Endothelial cell of umbilical vein (primary cell): ENCODE measurements around the gene POLR2H.

Experiments used
- EZH2 ChIP-seq: IDR thresholded peaks from 2 replicates; pipeline ENCODE4 v1.6.1; 2012; ENCODE audit warnings: borderline replicate concordance, low read depth, mild to moderate bottlenecking, moderate library complexity, low read length, inconsistent platforms; ENCODE audit not compliant: severe bottlenecking
- FOS ChIP-seq: IDR thresholded peaks from 2 replicates; pipeline ENCODE4 v1.6.1; 2011; ENCODE audit warnings: mild to moderate bottlenecking, low read length, moderate library complexity, borderline replicate concordance; ENCODE audit not compliant: insufficient read depth
- JUN ChIP-seq: IDR thresholded peaks from 2 replicates; pipeline ENCODE4 v1.6.1; 2011; ENCODE audit warnings: borderline replicate concordance, low read depth; ENCODE audit not compliant: insufficient read length, insufficient read depth
- MYC ChIP-seq: IDR thresholded peaks from one replicate; pipeline ENCODE4 v1.6.1; 2011; ENCODE audit warnings: mild to moderate bottlenecking, low read depth, low read length
- POLR2A ChIP-seq: IDR thresholded peaks from 2 replicates; pipeline ENCODE4 v1.6.1; 2012; ENCODE audit warnings: low read depth, mild to moderate bottlenecking, control low read depth, low read length
- POLR2AphosphoS5 ChIP-seq: IDR thresholded peaks from 2 replicates; pipeline ENCODE4 v1.6.1; 2012; ENCODE audit warnings: low read depth, mild to moderate bottlenecking, control low read depth, low read length, moderate library complexity; ENCODE audit not compliant: insufficient read depth
- TF ChIP-seq, protein P1 (sequence below), 2 donors: IDR thresholded peaks; 1 replicate in 1 of 2; 2 replicates in 1 of 2; pipeline ENCODE4 v1.5.1; 2011; ENCODE audit warnings: low read length in 2 of 2, mild to moderate bottlenecking in 2 of 2, moderate library complexity in 2 of 2, control low read depth in 1 of 2, inconsistent platforms in 1 of 2, low read depth in 1 of 2; ENCODE audit not compliant: insufficient read depth in 1 of 2; ENCODE audit errors: extremely low read depth in 1 of 2
- TF ChIP-seq, protein P2 (sequence below): IDR thresholded peaks from 2 replicates; pipeline ENCODE4 v1.6.1; 2011; ENCODE audit not compliant: insufficient read depth, insufficient read length

DNA sequence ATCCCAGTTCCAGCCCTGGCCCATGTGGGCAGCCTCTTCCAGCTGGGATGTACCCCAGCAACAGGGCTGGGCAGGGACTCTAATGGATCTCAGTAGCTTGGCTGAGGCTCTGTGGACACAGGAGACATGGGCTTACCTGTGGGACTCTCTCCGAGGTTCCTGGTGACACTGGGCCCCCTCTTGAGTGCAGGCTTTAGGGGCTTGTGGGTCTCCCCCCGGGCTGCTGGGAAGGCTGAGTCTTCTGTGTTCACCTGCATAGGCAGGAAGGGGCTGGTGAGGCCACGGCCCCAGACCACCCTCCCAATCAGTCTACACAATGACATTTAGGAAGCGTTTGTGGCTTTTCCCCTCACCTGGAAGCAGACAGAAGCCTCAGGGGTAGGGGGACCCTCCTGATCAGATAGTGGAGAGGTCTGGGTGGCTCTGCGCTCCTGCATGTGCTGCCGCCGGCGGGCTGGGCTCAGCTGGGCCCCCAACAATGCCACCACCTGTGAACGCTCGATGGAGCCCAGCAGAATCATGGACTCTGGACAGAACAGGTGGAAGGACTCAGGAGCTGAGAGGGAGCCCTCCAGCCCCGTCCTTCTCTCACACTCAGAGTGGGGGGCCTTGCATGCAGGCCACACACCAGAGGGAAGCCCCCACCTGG, 8.5 kb upstream of the POLR2H start:
- TF ChIP-seq, protein P1, sequence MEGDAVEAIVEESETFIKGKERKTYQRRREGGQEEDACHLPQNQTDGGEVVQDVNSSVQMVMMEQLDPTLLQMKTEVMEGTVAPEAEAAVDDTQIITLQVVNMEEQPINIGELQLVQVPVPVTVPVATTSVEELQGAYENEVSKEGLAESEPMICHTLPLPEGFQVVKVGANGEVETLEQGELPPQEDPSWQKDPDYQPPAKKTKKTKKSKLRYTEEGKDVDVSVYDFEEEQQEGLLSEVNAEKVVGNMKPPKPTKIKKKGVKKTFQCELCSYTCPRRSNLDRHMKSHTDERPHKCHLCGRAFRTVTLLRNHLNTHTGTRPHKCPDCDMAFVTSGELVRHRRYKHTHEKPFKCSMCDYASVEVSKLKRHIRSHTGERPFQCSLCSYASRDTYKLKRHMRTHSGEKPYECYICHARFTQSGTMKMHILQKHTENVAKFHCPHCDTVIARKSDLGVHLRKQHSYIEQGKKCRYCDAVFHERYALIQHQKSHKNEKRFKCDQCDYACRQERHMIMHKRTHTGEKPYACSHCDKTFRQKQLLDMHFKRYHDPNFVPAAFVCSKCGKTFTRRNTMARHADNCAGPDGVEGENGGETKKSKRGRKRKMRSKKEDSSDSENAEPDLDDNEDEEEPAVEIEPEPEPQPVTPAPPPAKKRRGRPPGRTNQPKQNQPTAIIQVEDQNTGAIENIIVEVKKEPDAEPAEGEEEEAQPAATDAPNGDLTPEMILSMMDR (IDR thresholded peaks at IDR 0.05; ENCODE audit: extremely low read depth in 1 of 2, insufficient read depth in 1 of 2, low read depth in 1 of 2, low read length in 2 of 2): no peak
- no peak for TF ChIP-seq POLR2A
- TF ChIP-seq MYC: no peak
- no peak for TF ChIP-seq EZH2
- TF ChIP-seq JUN: no peak
- TF ChIP-seq, protein P2, sequence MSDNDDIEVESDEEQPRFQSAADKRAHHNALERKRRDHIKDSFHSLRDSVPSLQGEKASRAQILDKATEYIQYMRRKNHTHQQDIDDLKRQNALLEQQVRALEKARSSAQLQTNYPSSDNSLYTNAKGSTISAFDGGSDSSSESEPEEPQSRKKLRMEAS: no peak
- TF ChIP-seq POLR2AphosphoS5: no peak
- TF ChIP-seq FOS: no peak
